Endometrial microvascular endothelial cells (primary cell): ENCODE measurements around the gene MGAT4C. TPM values are rescaled to one million over a fixed set of nuclear protein-coding genes. Genes with fewer than 3 reads are reported as not detected.

Experiments
- in situ Hi-C: cut with HindIII; loops from 2 replicates; pipeline ENCODE4 v1.10.0; 2017; ENCODE audit warnings: low sequenced_read_pairs, low pct_unique_long_range_greater_than_20kb; ENCODE audit errors: inconsistent ontology term
- total RNA-seq: library from RNA; depleted of rRNA; stranded (reverse); fragments of >200 nt; gene quantifications from one replicate; pipeline ENCODE4 v1.2.3, GENCODE V29; 2015; ENCODE audit errors: inconsistent ontology term

Gene MGAT4C
- total RNA-seq, 1 donor from 2014 or later, result not detected

DNA sequence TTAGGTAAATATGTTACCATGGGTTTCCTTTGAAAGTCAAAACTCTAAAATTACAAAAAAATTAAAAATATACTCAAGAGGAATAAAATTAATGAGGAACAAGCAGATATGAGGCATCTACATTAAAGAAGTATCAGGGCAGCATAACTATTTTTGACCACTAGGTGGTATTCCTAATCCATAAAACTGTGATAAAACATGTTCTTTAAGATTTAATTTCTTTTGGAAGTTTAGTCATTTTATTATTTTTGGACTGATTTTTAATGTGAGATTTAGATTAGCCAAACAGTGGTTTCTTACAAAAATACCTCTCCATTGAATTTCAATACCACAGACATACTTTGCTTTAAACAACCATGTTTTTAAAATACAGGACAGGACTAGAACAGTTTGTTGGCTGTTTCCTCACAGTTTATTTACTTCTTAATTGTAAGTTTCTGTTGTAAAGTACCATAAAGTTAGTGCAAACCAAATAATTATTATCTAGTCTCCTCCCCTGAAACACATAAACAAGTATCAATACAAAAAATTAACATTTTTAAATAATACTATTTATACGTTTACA, 332.3 kb downstream of the MGAT4C start:
- in situ Hi-C loops, result no loop called here

DNA sequence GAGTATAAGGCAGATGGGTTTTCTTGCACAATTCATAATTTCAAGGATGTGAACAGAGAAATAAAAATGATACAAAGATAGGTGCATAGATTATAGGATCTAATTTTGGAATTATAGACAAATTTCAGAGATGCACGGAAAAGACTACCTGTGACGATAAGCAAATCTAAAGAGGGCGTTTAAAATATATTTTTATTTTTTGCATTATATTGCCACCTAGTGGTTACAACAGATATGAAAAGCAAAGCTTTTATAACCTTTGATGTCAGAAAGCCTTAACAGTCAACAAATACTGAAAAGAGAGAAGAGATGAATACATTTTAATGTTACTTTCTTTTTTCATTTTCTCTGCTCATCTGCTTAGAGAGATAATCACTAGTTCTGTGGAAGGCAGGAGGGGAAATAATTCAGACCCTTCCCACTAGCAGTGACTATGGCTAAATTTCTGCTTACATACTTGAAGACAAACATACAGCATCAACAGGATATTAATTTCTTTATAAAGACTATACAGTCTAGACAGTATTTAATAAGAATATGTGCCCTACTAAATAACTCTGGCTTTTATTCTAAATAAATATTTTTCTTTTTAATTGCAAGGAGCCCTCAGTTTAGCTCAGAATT, 335.8 kb downstream of the MGAT4C start:
- in situ Hi-C loops, result no loop called here
